ENCODE data around the gene CTSZ. TPM values are rescaled to one million over a fixed set of nuclear protein-coding genes. Genes with fewer than 3 reads are reported as not detected.

The CTSZ gene
- total RNA-seq, 1 donor from 2014 or later: 17.2 TPM

DNA sequence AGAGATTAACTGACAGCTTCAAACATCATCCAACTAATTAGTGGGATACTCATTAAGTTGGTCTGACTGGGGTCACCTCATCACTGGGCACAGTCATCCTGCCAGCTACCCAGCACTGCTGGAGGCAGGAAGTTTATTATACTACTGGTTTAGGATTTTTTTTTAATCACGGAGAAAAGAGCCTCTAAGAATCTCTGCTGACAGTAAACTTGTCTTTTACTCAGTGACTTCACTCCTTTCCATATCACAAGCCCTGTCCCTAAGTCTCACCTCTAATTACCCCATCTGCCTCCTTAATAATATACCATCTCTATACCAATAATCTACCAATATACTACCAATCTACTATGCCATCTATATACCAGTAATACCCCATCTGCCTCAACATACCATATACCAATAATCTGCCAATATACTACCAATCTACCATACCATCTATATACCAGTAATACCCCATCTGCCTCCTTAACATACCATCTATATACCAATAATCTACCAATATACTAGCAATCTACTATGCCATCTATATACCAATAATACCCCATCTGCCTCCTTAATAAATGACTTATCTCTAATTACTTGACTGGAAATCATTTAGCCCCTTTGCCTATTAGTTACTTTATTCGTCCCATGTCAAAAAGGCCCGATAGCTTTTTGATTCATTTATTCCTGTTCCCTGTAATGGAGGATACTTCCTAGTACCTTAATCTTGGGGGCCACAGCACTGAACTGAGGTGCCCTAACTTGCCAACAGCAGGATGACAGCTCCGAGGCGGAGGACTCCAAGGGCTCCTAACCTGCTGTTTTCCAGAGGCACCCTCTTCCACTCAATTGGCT is 20.1 kb upstream of the CTSZ start:
- H3K36me3 Mint-ChIP-seq (ENCODE audit: unreplicated experiment): peaks cover 55% of the 10 kb centered on the region

GRCh38 chr20:59025511-59025910 is 18.5 kb upstream of the CTSZ start:
- Mint-ChIP-seq H3K36me3 (ENCODE audit: unreplicated experiment) (peaks cover 51% of the 10 kb centered on the region), H3K9me3 (ENCODE audit: unreplicated experiment) (no peaks in the 10 kb centered on the region), H3K27me3 (ENCODE audit: unreplicated experiment) (no peaks in the 10 kb centered on the region), H3K4me1 (ENCODE audit: unreplicated experiment) (peaks cover 52% of the 10 kb centered on the region), H3K27ac (ENCODE audit: unreplicated experiment) (no peak overlapping the region), H3K4me3 (ENCODE audit: unreplicated experiment) (no peak overlapping the region)
- no peak for DNase-seq (ENCODE audit: extremely low spot score, unreplicated experiment)
- TF ChIP-seq CTCF (IDR thresholded peaks at IDR 0.05): no peak

More for the DNA sequence above, 20.1 kb upstream of the CTSZ start:
- TF ChIP-seq CTCF (IDR thresholded peaks at IDR 0.05): no peak
- Mint-ChIP-seq H3K27me3 (ENCODE audit: unreplicated experiment) (no peaks in the 10 kb centered on the region), H3K9me3 (ENCODE audit: unreplicated experiment) (no peaks in the 10 kb centered on the region), H3K4me1 (ENCODE audit: unreplicated experiment) (peaks cover 52% of the 10 kb centered on the region), H3K4me3 (ENCODE audit: unreplicated experiment) (no peak overlapping the region), H3K27ac (ENCODE audit: unreplicated experiment) (peak overlapping the region; percentile 39)
- no peak for DNase-seq (ENCODE audit: extremely low spot score, unreplicated experiment)

DNA sequence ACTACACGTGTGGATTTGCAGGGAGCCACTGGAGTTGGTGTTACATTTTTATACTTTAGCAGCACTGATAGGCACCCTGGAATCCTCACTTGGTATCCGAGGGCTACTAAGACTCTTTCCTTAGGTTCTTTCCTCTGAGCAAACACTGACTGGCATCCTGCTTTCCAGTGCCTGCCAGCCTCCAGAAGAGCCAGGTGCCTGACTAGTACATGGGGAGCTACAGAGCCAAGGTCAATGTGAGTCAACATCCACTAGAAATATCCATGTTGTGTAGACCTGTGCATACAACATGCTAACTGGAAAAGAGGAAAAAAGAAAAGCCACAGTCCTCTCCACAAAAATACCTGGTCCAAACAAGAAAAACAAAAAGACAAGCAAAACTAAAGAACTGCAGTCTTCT is 18.0 kb upstream of the CTSZ start:
- peak; percentile 25 for DNase-seq (ENCODE audit: extremely low spot score, unreplicated experiment)
- no peak overlapping the region for H3K4me3 Mint-ChIP-seq (ENCODE audit: unreplicated experiment)
- H3K36me3 Mint-ChIP-seq (ENCODE audit: unreplicated experiment): peaks cover 47% of the 10 kb centered on the region
- peaks cover 48% of the 10 kb centered on the region for H3K4me1 Mint-ChIP-seq (ENCODE audit: unreplicated experiment)
- no peak overlapping the region for H3K27ac Mint-ChIP-seq (ENCODE audit: unreplicated experiment)
- no peaks in the 10 kb centered on the region for H3K27me3 Mint-ChIP-seq (ENCODE audit: unreplicated experiment)
- no peak for TF ChIP-seq CTCF (IDR thresholded peaks at IDR 0.05)
- no peaks in the 10 kb centered on the region for H3K9me3 Mint-ChIP-seq (ENCODE audit: unreplicated experiment)

DNA sequence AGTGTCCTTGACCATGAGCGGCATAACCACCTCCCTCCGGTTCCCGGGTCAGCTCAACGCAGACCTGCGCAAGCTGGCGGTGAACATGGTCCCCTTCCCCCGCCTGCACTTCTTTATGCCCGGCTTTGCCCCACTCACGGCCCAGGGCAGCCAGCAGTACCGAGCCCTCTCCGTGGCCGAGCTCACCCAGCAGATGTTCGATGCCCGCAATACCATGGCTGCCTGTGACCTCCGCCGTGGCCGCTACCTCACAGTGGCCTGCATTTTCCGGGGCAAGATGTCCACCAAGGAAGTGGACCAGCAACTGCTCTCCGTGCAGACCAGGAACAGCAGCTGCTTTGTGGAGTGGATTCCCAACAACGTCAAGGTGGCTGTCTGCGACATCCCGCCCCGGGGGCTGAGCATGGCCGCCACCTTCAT is 17.1 kb upstream of the CTSZ start:
- peaks cover 38% of the 10 kb centered on the region for H3K36me3 Mint-ChIP-seq (ENCODE audit: unreplicated experiment)
- no peak overlapping the region for H3K27ac Mint-ChIP-seq (ENCODE audit: unreplicated experiment)
- DNase-seq (ENCODE audit: extremely low spot score, unreplicated experiment): peak; percentile 81
- TF ChIP-seq CTCF (IDR thresholded peaks at IDR 0.05): no peak
- H3K9me3 Mint-ChIP-seq (ENCODE audit: unreplicated experiment): no peaks in the 10 kb centered on the region
- H3K27me3 Mint-ChIP-seq (ENCODE audit: unreplicated experiment): no peaks in the 10 kb centered on the region
- H3K4me3 Mint-ChIP-seq (ENCODE audit: unreplicated experiment): no peak overlapping the region
- peaks cover 38% of the 10 kb centered on the region for H3K4me1 Mint-ChIP-seq (ENCODE audit: unreplicated experiment)

- Mint-ChIP-seq H3K27me3 (ENCODE audit: unreplicated experiment) (no peaks in the 10 kb centered on the region), H3K4me3 (ENCODE audit: unreplicated experiment) (no peak overlapping the region), H3K27ac (ENCODE audit: unreplicated experiment) (no peak overlapping the region), H3K4me1 (ENCODE audit: unreplicated experiment) (peaks cover 33% of the 10 kb centered on the region), H3K36me3 (ENCODE audit: unreplicated experiment) (peaks cover 34% of the 10 kb centered on the region), H3K9me3 (ENCODE audit: unreplicated experiment) (no peaks in the 10 kb centered on the region)
- peak; percentile 70 for DNase-seq (ENCODE audit: extremely low spot score, unreplicated experiment)
- no peak for TF ChIP-seq CTCF (IDR thresholded peaks at IDR 0.05)
These were observed 16.6 kb upstream of the CTSZ start for GRCh38 chr20:59023616-59024015.
